Upper lobe of right lung (tissue), 1 donor: ENCODE measurements around the gene DOC2A. TPM values are rescaled to one million over a fixed set of nuclear protein-coding genes. Genes with fewer than 3 reads are reported as not detected.
A peak's percentile ranks its signal among the peaks of the same experiment; 100 is the strongest.

ENCODE experiments used
- ATAC-seq: fragments of 200-7000 bp; cut with Tn5 transposase; one replicate; pipeline ENCODE4 v1.9.1; 2020; ENCODE audit warnings: mild to moderate bottlenecking, moderate library complexity
- DNase-seq: peaks from one replicate; pipeline ENCODE4 v3.0.0-alpha.2; 2020
- H3K27ac ChIP-seq: fragments of 200-600 bp; one replicate; pipeline ENCODE4 v1.8.0; 2022
- H3K27me3 ChIP-seq: fragments of 200-600 bp; one replicate; pipeline ENCODE4 v1.8.0; 2022; ENCODE audit warnings: mild to moderate bottlenecking
- H3K36me3 ChIP-seq: fragments of 200-600 bp; one replicate; pipeline ENCODE4 v1.8.0; 2022
- H3K4me1 ChIP-seq: fragments of 200-600 bp; one replicate; pipeline ENCODE4 v1.8.0; 2022
- H3K4me3 ChIP-seq: fragments of 200-600 bp; one replicate; pipeline ENCODE4 v1.8.0; 2022; ENCODE audit warnings: mild to moderate bottlenecking
- H3K9me3 ChIP-seq: fragments of 200-600 bp; one replicate; pipeline ENCODE4 v1.8.0; 2022
- CTCF ChIP-seq: fragments of 200-600 bp; IDR thresholded peaks from one replicate; pipeline ENCODE4 v1.8.0; 2022; ENCODE audit warnings: antibody characterized with exemption
- intact Hi-C: fragments of 100-400 bp; cut with DNase I; formaldehyde crosslinking; loops from one replicate; pipeline ENCODE4 v1.11.0; 2022
- total RNA-seq: library from RNA; stranded (reverse); fragmentation: NEBNext Ultra II Directional; extraction: Animal tissue kit (Norgen Biotek cat#: 25700); gene quantifications from one replicate; pipeline ENCODE4 v1.2.1, GENCODE V29; 2021
- donor health status: DM: no; HTN: yes; CAD: no; lungs with severe emphysema.

DOC2A gene
- total RNA-seq, 1 donor from 2014 or later: 2.6 TPM

- Histone ChIP-seq H3K9me3 (no peaks in the 10 kb centered on the region), H3K27me3 (peaks cover 15% of the 10 kb centered on the region), H3K4me1 (no peaks in the 10 kb centered on the region), H3K27ac (no peak overlapping the region), H3K36me3 (peaks cover 13% of the 10 kb centered on the region), H3K4me3 (no peak overlapping the region)
- no peak for TF ChIP-seq CTCF
- ATAC-seq (peak; percentile 67), DNase-seq (peak; percentile 80)
- intact Hi-C loops: loop anchor here (10.0 kb wide), 1 partner anchor 150 kb away; no protein-coding TSS in a partner anchor
Measured at GRCh38 chr16:30004811-30005242, 6.0 kb downstream of the DOC2A start.

DNA sequence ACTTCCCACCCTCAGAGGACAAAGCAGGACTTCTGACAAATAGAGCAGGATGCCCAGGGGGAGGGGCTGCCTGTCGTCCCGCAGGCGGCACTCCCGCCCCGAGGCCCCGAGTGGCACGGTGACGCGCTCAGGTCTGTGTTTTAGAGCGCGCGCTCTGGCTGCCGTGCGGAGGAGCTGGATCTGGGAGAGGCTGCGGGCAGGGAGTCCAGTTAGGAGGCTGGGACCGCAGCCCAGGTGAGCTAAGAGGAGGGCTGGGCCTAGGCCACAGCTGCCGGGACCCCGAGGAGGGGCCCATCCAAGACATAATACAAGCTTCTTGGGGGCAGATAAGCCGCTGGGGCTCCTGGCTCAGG, 6.4 kb downstream of the DOC2A start:
- intact Hi-C loops: loop anchor here (10.0 kb wide), 1 partner anchor 150 kb away; no protein-coding TSS in a partner anchor
- no peak overlapping the region for H3K4me3 ChIP-seq
- H3K9me3 ChIP-seq: no peaks in the 10 kb centered on the region
- no peak overlapping the region for H3K27ac ChIP-seq
- peaks cover 13% of the 10 kb centered on the region for H3K36me3 ChIP-seq
- TF ChIP-seq CTCF: no peak
- peaks cover 11% of the 10 kb centered on the region for H3K27me3 ChIP-seq
- no peaks in the 10 kb centered on the region for H3K4me1 ChIP-seq
- peak; percentile 60 for ATAC-seq
- DNase-seq: no peak

DNA sequence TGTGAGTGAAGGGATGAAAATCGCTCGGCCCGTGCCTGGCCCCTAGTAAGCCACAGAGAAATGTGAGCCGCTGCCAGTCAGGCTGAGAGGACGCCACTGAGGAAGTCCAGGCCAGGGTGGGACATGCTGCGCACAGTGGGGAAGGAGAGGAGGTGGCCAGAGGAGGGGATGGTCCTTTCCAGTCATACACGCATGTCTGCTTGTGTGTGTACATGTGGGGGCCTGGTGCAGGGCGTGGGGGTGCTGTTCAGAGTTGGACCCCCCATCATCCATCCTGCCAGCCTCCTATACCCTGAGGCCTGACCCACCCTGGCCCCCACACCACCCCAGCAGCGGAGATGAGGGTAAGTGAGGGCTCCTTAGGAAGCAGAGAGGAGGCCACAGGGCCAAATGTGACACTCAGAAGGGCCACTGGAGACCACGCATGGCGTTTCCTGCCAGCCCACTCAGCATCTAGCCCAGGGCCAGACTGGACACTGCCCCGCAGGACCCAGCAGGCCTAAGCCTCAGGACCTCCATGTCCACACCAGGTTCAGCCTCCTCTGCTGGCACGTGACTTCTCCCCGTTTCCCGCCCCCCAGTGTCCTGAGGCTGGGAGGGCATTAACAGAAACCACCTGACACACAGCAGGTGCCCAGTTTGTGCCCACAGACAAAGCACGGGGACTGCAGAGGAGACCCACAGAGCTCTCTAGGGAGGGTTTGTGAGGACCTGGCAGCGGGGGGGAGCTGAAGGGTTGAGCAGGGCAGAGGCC, 7.0 kb downstream of the DOC2A start:
- Histone ChIP-seq H3K4me1 (no peaks in the 10 kb centered on the region), H3K9me3 (no peaks in the 10 kb centered on the region), H3K27me3 (peaks cover 5% of the 10 kb centered on the region), H3K4me3 (no peak overlapping the region), H3K27ac (no peak overlapping the region), H3K36me3 (peaks cover 13% of the 10 kb centered on the region)
- ATAC-seq (no peak), DNase-seq (no peak)
- intact Hi-C loops: loop anchor here (10.0 kb wide), 1 partner anchor 149 kb away; no protein-coding TSS in a partner anchor
- no peak for TF ChIP-seq CTCF

- ATAC-seq (no peak), DNase-seq (no peak)
- no peak for TF ChIP-seq CTCF
- no peak overlapping the region for H3K27ac ChIP-seq
- no peaks in the 10 kb centered on the region for H3K9me3 ChIP-seq
- intact Hi-C loops: loop anchor here (10.0 kb wide), 1 partner anchor 148 kb away; no protein-coding TSS in a partner anchor
- no peaks in the 10 kb centered on the region for H3K27me3 ChIP-seq
- H3K4me1 ChIP-seq: no peaks in the 10 kb centered on the region
- H3K36me3 ChIP-seq: peaks cover 17% of the 10 kb centered on the region
- no peak overlapping the region for H3K4me3 ChIP-seq
Measured at GRCh38 chr16:30002614-30003346, 8.0 kb downstream of the DOC2A start.

DNA sequence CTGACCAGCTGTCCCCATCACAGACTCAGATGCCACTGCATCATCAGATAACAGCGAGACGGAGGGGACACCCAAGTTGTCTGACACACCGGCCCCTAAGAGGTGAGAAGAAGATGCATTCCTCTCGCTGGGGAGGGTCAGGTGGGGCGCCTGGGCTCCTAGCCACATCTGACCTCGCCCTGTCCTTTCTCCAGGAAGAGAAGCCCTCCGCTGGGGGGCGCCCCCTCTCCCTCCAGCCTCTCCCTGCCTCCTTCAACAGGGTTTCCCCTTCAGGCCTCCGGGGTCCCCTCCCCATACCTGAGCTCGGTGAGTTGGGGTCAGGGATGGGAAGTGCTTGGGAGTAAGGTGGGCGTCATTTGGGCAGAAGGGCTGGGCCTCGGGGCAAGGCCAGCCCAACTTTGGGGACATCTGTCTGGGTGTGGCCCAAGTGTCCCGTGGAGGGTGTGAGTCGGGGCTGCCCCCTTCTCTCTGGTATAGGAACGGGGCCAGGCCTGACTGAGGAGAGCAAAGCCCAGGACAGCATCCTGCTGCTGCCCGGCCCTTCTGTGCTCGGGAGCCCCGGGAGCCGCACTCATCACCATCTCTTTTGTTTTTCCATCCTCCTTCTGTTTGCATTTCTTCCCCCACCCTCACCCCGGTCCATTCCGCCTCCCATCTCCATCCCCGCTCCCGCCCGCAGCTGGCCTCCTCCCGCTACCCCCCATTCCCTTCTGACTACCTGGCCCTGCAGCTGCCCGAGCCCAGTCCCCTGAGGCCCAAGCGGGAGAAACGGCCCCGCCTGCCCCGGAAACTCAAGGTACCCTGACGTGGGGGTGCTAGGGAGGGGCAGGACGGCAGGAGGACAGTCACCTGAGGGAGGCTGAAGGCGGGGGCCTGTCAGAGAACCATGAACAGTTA, 9.8 kb downstream of the DOC2A start:
- Histone ChIP-seq H3K27me3 (no peaks in the 10 kb centered on the region), H3K4me1 (peaks cover 9% of the 10 kb centered on the region), H3K36me3 (peaks cover 17% of the 10 kb centered on the region), H3K27ac (no peak overlapping the region), H3K4me3 (no peak overlapping the region), H3K9me3 (no peaks in the 10 kb centered on the region)
- DNase-seq (no peak), ATAC-seq (no peak)
- intact Hi-C loops: loop anchor here (10.0 kb wide), 1 partner anchor 146 kb away; no protein-coding TSS in a partner anchor
- TF ChIP-seq CTCF: no peak
